K562 treated with DMSO at 1 percent for 24 hours (cell line): ENCODE results near the gene ZFP3. TPM values are rescaled to one million over a fixed set of nuclear protein-coding genes. Genes with fewer than 3 reads are reported as not detected.

ENCODE experiments used
- total RNA-seq: library from RNA; unstranded; fragments of 300-600 nt; gene quantifications from 2 replicates; pipeline ENCODE4 v1.2.3, GENCODE V29; 2022; ENCODE audit warnings: low read depth; ENCODE audit not compliant: insufficient read depth

Gene ZFP3
- not detected in 2 replicates for total RNA-seq

DNA sequence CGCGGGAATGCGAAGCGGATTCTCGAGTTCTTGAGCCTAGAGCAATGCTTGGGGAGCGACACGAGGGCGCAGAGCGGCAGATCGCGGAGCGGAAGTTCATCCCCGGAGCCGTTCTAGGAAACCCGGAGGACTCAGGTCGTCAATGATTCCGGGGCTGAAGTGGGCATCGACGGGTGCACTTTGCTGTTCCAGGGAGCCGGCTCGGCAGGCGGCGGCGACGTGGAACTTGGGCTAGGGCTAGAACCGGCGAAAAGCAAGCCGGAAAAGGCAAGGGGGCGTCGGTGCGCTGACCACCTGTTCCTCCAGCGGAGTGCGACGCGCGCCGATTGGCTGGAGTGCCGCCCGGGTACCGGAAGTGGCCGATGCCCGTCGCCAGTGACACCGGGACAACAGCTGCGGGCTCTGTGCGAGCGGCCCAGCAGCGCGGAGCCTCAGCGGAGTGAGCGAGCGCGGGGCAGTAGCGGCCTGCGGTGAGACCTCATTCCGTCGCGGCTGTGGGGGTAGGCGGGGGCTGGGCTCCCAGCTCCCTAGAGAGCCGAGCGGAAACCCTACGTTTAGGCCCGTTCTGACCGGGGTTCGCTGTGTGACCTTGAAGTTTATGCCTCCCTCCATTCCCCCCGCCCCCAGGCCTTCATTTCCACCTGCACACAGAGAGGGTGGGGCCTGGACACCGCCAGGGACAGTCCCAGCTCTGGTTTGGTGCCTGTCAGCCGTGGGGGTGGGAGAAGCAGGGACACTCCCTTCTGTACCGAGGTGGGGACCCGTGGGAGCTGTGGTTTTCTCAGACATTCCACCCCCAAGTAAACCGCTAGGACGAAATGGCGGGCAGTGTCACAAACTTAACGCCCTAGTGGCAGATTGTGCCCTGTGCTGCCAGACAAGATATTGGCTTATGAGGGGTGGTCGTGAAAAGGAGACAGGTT is at the start of gene ZFP3:
ZFP3 (plus strand) TSS at position 362 of the 923 bp plus-strand sequence. CDS start 13,038 bp downstream, outside the sequence.

DNA sequence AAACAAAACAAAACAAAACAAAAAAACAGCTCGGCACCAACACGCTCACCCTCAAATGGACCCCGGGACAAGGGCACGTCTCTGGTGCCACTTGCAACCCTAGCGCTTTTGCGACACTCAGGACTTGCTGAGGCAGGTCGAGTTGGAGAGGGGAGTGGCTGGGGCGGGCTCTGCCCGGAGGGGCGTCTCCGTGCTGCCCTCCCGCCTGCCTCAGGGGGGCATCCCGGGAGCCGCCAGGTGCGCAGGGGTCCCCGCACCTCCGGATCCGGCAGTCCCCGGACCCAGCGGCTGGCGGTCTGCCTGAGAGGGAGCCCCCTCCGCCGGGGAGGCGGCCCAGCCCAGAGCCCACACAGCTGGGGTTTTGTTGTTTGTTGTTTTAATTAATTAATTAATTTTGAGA is 43.0 kb upstream of the ZFP3 start, which contains the start of gene SLC52A1:
SLC52A1 (minus strand) TSS at position 112 of the 400 bp plus-strand sequence. CDS start 820 bp downstream, outside the sequence.

DNA sequence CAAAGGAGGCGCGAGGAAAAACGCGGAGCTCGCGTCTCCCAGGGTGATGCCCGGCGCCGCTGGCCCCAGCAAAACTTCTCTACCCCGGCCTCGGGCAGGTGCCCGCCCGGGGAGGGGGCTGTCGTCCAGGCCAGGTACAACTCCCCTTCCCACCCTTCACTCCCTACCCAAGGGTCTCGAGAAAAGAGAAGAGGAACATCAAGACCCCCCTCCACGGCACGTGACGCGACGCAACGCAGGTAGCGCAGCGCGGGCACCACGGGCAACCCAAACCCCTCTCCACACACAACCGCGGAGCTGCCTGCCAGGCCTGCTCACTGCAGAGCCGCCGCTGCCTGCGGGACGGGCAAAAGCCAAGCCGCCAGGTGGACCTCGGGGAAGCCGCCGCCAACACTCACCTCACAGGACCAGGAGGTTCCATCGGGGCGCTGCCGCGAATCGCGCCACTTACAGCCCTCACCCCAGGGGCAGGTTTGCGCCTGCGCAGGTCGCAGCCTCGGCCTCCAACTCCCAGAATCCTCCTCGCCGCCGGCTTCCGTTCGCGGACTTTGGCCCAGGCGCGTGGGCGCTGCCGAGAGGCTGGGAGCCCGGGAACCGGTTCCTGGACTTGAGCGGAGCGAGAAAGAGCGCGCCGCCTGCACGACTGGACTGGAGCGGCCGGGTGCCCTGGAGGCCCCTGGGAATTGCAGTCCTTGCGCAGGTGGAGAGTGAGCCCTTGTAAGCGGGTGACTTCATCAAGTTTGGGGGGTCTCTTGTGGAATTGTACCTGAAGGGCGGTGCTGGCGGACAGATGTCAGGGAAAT is 33.3 kb downstream of the ZFP3 start, which contains the start of gene ZNF232:
ZNF232 (minus strand) TSS at position 477 of the 803 bp plus-strand sequence; CDS start at position 421, 56 bp downstream.

DNA sequence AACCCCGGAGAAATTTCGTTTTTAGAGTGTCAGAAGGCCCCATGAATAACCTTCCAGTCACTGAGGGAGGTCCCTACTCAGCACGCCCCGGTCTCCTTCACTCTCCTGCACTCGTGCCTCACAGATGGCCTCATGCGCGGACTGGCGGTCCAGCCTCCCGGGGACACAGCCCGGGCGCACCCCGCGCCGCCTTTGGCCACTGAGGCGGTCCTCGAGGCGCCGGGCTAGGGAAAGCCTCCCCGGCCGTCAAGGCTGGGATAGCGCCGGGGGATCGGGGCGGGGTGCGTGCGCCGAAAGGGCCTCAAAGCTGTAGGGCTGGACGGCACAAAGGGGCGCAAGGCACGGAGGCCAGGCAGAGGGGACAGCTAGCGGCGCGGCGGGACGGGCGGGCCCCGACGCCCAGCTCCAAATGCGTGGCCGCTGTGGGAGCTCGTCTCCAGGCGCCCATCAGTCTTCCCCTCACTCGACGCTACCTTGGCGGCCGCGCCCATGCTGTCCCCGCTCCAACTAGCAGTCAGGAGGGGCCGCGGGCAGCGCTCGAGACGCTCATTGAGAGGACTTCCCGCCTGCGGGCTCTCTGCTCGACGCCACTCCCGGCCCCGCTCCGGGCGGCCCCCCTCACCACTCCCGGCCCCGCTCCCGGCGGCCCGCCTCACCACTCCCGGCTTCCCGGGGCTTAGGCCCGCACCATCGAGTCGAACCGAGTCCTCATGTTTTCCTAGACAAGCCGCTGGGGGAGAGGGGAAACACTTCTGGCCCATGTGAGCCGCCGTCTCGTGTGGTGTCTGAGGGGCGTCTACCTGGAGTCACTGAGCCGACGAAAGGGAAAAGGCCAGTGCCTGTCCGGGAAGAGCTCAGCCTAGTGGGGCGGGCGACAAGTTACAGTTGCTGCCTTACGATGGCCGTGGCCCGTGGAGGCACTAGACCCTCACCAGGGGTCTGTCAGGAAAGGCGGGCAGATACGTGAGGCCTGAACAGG is 37.7 kb downstream of the ZFP3 start, which contains the start of gene USP6:
USP6 (plus strand) TSS at position 360 of the 979 bp plus-strand sequence. CDS start 14,336 bp downstream, outside the sequence.

Other genes starting within 250 kb of the ZFP3 start
- gene MINK1, start 245.1 kb upstream of the ZFP3 start, total RNA-seq = 30.9 and 35.6 TPM in 2 replicates
- 0.17 and 0.43 TPM in 2 replicates for gene C17orf107, start 178.9 kb upstream of the ZFP3 start, total RNA-seq
- gene CHRNE, start 175.4 kb upstream of the ZFP3 start, total RNA-seq = 0.15 TPM in 1 of 2 replicates, not detected in the other
- 0.86 and 1.1 TPM in 2 replicates for gene GP1BA, start 146.2 kb upstream of the ZFP3 start, total RNA-seq
- gene SLC25A11, start 138.4 kb upstream of the ZFP3 start, total RNA-seq = 84.5 and 100 TPM in 2 replicates
- gene RNF167, start 138.2 kb upstream of the ZFP3 start, total RNA-seq = 46.4 and 53.2 TPM in 2 replicates
- gene PFN1, start 129.9 kb upstream of the ZFP3 start, total RNA-seq = 624 and 626 TPM in 2 replicates
- 9.5 and 10.7 TPM in 2 replicates for gene ENO3, start 127.3 kb upstream of the ZFP3 start, total RNA-seq
- gene SPAG7, start 110.7 kb upstream of the ZFP3 start, total RNA-seq = 41.3 and 42.4 TPM in 2 replicates
- gene CAMTA2, start 90.8 kb upstream of the ZFP3 start, total RNA-seq = 23.3 and 26.0 TPM in 2 replicates
- 0.35 TPM in 1 of 2 replicates, not detected in the other for gene INCA1, start 80.9 kb upstream of the ZFP3 start, total RNA-seq
- gene KIF1C, start 80.5 kb upstream of the ZFP3 start, total RNA-seq = 15.5 and 16.9 TPM in 2 replicates
- gene SLC52A1, start 43.0 kb upstream of the ZFP3 start, total RNA-seq = not detected in 2 replicates
- gene ZNF232, start 33.4 kb downstream of the ZFP3 start, total RNA-seq = 3.7 and 7.2 TPM in 2 replicates
- gene USP6, start 37.6 kb downstream of the ZFP3 start, total RNA-seq = not detected in 2 replicates
- 2.2 TPM in 2 replicates for gene ZNF594, start 113.4 kb downstream of the ZFP3 start, total RNA-seq
- 0.44 TPM in 1 of 2 replicates, not detected in the other for gene SCIMP, start 156.4 kb downstream of the ZFP3 start, total RNA-seq
- gene RABEP1, start 203.8 kb downstream of the ZFP3 start, total RNA-seq = 10.4 and 15.5 TPM in 2 replicates